Stimulated activated naive CD4-positive, alpha-beta T cell (primary cell): Measurements from ENCODE around the gene ANKH.
A peak's percentile ranks its signal among the peaks of the same experiment; 100 is the strongest.
"Not testable (repeated sequence)": the region's sequence is repeated elsewhere in the genome, so short reads cannot be mapped to it uniquely, and the experiment has no call there.

Experiments used
- DNase-seq, 6 experiments: peaks; one replicate each; lab custom pipeline; 2025; lab: John Stamatoyannopoulos, UW

ANKH gene

DNA sequence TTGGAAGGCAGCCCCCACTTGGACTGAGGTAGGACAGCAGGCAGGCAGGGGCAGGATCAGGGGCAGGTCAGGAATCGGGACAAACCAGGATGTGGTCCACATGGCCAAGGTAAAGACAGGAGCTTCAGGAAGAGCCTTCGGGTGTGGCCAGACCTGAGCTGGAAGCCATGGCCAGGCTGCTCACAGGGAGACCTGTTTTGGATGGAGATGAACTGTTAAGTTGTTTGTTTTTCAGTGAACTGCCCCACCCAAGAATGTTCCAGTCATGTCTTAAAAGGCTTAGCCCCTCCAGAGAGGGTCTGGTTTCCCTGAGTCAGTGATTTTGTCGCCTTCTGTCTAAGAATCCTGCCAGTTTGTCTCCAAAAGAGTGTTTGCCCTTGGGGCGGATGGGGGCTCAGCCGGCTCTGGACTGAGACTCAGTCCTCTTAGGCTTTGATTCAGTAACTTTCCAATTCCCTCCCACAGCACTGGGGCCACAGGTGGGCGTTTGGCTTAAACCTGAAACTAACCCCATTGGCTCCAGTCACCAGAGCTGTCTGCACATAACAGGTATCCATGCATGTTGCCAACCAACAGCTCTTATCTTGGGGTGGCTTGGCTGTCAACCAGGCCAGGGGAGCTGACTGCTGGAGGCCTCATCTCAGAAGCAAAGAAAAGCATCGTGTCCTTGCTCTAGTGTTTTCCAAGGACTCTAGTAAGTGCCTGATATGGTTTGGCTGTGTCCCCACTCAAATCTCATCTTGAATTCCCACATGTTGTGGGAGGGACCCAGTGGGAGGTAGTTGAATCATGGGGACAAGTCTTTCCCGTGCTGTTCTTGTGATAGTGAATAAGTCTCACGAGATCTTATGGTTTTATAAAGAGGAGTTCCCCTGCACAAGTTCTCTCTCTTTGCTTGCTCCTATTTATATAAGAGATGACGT is 11.3 kb upstream of the ANKH start:
- DNase-seq: no peak

DNA sequence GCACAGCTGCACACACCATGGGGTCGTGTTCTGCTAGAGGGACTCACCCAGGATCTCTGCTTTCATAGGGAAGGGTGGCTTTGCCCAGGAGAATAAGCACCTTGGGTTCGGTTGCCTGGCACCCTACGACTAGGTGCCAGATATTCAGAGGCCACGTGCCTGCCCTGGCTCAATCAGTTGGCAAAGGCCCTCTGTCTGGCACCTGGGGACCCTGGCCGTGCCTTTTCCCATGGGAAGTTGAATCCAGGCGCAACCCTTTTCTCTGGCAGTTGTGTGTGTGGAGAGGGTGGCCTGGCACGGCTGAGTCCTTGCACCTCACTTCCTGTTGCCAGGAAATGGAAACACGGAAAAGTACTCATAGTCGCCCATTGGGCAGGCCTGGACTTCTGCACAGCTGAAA is 10.2 kb upstream of the ANKH start:
- DNase-seq: no peak

DNA sequence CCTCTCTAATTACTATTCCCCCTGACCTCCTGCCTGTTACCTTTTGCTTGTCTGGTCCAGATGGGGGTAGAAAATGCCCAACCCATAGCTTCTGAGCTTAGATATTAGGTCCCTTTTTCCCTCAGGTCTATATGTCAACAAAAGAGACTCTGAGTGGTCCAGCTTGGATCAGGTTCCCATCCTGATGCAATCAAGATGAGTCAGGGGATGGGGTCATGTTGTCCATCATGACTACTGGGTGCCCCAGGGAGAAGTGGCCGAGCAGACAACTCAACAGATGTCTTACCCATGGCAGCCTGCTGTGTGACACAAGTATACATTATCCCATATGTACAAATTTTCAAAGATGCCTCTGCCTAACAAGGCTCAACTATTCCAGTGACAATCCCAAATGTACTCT is 9.1 kb upstream of the ANKH start:
- no peak for DNase-seq

DNA sequence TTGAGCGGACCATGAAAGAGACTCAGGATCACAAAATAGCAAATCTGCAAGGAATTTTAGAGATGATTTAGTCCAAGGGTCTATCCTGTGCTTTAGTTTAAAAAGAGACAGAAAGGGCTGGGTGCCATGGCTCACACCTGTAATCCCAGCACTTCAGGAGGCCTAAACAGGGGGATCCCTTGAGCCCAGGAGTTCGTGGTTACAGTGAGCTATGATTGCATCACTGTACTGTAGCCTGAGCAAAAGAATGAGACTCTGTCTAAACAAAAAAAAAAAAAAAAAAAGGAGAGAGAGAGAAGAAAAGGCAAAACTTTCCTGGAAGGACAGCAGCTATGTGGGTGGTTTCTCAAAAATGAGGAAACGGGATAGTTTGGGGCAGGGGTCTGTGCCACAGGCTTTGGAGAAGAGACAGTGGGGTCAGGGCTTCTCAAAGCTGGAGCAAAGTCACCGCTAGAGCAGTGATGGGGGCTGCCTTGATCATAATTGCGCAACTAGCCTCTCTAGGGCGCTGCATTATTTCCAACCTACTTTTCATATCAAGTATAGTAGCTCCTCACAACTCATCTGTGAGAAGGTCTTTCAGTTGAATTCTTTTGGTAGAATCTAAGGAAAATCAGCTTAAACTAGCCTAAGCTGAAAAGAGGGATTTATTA is 8.5 kb upstream of the ANKH start:
- no peak for DNase-seq

DNA sequence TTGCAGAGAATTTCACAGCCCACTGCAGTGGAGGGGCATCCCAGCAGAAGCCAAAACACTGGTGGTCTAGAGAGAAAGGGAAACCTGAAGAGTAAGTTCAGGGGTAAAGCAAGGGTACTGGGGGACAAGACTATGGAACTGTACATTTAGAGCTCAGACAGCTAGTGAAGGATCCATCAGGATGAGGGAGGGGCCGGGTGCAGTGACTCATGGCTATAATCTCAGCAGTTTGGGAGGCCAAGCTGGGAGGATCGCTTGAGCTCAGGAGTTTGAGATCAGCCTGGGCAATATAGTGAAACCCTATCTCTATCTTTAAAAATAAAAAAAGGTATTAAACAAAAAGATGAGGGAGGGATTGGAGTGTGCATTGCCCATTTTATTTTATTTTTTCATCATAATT is 7.8 kb upstream of the ANKH start:
- DNase-seq: no peak

DNA sequence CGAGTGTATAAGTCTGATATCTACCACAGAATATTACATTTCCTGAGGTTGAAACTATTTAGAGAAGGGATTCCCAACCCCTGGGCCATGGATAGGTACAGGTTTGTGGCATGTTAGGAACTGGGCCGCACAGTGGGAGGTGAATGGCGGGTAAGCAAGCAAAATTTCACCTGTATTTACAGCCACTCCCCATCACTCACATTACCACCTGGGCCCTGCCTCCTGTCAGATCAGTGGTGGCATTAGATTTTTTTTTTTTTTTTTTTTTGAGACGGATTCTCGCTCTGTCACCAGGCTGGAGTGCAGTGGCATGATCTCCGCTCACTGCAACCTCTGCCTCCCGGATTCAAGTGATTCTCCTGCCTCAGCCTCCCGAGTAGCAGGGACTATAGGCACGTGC is 6.6 kb upstream of the ANKH start:
- DNase-seq: not testable (repeated sequence)

DNA sequence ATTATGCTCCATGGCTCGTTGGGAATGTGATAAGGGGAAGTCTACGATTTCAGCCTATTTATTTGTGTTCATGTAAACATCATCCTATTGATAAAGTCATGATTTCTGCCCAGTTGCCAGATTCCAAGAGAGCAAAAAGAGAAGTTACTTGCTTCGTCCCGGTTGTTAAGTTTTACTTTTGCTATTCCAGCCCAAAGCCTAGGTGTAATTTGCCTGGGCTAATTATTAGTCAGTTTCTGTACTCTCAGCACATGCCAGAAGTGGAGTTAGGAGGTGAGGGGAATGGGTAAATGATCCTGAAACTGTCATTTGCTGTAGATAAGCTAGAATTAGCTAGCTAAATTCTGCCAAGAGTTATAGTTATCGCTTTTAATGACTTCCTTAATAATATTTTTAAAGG is 4.5 kb upstream of the ANKH start:
- no peak for DNase-seq

DNA sequence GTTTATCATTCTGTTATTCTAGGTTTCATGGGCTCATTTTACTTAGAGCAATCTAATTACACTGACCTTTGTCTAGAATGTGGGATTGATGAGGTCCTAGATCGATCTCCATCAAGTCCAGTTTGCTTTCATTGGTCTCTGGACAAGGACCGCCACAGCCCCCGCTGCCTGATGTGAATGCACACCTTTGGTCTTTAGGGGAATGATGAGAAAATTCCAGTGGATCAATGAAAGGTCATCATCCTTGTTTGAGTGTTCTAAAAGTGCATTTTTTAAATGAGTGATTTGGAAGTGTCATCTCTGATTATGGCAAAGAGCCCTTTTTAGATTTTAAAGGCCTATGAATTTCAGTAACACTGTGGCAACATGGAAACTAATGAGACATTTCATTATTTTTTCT is 2.2 kb upstream of the ANKH start:
- no peak for DNase-seq

DNA sequence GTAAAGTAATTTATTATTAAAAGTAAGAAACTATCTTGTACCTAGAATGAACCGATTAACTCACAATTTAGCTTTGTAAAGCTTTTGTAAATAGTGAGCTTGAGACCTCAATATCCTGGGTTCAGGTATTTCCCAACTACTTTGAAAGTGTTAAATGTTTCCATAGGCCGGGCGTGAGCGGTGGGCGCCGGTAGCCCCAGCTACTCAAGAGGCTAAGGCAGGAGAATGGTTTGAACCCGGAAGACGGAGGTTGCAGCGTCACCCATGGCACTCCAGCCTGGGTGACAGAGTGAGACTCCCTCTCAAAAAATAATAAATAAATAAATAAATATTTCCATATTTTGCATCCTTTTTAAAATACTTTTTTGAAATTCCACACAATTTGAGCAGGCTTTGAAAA is 1.5 kb upstream of the ANKH start:
- peak in 2 of 6 experiments; percentile 3 to 5 for DNase-seq

DNA sequence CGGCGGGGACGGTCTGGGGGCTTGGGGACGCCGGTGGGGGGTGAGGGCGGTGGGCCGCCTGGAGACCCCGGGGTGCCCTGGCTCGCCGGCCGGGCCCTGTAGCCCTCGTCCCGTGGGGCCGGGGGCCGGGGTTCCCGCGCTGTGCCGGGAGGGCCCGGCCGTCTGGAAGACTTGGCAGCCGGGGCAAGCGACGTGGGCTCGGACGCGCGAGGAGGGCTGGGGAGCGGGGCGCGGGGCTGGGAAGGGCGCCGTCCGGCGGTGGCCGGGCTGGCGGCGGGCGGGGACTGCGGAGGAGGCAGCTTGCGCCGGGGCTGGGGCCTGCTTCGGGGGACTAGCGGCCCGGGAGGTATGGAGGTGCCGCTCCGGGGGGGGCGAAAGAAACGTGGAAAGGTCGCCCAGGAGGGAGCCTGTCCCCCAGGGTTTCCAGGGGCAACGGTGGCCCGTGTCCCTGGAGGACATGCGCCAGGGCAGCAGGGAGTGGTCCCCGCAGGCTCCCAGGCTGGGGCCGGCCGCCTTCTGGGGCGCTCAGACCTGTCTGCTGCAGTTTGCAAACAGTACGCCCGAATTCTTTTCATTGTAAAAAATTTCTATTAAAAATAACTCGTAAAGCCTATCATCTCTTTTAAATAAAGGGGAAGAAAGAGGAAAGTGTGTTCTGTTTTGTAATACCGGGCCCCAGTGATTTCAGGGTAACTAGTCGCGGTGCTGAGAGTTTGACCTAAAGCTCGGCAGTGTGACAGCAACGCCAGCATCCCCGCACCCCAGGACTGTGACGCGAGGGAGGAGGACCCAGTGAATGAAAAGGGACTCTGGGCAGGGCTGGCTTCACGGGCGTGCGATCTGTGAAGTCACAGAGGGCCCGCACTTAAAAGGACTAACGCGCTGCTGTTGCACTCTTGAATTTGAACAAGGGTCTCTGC is 752 bp upstream of the ANKH start:
- DNase-seq: peak; percentile 30 to 67 (median 51)

DNA sequence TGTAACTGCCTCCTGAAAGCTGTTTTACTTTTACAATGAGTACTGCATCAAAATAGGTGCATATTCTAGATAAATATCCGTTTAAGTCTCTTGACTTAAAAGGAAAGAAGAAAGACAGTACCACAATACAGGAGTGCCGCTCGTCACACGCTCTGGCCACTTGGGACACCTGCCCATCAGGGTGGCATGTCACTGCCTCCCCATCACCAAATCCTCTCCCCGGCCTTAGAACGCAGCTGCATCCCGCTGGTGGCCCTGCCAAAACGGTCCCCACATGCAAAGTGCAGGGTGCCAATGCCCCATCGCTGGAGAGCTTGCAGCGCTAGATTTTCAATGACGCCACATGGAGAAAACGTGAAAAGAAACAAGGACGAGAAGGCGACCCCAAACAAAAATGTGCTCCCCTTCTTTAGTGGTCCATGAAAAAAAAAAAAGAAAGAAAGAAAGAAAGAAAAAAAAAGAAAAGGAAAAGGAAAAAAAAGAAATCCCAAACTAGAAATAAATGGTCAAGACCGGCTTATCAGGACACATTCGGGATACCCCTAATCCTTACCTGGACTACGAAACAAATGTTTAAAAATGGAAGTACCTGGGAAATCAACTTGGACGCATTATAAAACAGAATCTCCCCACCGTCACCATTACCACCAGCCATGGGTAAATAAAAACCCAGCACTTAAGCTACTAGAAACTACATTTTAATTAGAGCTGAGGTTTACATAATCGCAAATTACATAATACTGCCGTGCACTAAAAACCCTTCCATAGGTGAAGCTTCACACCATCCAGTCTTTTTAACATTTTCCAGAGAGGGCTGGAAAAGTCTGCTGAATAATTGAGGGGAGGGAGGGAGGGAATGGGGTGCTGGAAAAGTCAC is 1.0 kb downstream of the ANKH start:
- peak in 5 of 6 experiments; percentile 54 to 75 (median 58) for DNase-seq

DNA sequence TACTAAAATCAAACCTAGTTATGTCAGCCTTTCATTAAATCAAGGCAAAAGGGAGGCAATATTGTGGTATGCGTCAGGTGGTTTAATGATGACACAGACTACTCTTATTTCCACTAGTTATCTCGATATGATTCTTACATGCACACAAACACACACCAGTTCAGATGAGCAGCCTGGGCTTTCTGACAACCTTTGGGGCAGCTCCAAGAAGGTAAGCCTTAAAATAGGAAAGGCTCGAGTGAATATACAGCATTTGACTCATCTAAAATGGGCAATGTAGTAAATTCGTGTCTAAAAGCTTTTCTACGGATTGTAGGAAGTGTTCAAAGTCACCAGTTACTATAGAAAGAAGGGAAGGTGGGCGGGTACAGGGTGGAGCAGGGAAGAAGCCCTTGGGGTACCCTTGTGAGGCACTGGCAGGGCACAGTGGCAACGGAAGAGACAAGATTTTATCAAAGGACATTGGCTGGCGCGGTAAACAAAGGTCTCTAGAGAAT is 1.9 kb downstream of the ANKH start:
- DNase-seq: peak in 1 of 6 experiments; percentile 3

DNA sequence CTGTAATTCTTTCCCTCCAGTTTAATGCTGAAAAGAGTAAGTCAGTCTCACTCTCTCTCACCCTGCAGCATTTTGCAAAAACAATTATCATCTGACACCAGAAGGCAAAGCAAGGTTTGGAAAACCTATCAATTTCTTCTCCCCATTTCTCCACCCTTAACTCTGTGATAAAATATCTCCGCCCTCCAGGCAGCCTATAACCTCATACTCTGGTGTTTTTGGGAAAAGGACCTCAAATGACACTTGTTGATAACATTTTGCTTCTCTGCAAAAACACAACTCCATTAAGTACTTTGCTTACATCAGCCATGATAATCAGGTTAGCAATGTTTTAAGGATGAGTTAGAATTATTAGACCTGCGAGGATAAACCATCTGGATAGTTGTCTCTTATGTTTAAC is 2.3 kb downstream of the ANKH start:
- no peak for DNase-seq

DNA sequence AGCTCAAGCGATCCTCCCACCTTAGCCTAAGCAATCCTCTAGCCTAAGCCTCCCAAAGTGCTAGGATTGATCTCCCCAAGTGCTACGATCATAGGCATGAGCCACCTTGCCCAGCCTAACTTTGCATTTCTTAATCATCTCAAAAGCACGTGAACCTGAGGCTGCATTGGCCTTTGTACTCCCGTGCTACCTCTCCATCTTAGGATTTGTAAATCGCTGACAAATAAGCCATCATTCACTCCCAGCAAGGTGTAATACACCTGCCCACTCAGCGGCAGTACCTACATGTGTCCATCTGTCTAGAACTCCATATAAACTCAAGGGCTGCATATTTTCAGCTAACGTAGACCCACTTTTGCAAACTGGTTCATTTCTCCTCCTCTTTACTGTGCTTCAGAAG is 2.8 kb downstream of the ANKH start:
- no peak for DNase-seq

DNA sequence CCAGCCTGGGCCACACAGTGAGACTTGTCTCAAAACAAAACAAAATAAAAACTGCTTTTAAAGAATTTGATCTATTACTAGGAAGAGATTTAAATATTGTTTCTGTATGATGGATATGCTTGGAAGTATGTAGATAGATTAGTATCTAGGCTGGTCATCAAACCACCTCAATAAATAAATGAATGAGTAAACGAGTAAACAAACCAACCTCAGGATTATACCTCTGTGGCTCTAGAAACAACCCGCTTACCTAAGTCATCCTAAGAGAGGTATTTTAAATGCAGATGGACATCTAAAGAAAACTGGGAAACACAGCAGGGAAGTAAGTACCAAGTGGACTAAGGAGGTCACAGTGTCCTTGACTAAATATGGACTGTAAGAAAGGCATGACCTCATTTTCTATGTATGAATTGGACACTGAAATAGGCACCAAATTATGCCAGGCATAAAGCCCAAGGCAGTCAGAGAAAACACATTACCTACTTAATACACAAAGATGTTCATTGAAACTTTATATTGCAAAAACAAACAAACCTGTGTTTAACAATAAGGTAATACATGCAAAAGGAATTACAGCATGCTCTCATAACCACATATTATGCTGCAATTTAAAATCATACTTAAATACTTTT is 7.3 kb downstream of the ANKH start:
- no peak for DNase-seq

DNA sequence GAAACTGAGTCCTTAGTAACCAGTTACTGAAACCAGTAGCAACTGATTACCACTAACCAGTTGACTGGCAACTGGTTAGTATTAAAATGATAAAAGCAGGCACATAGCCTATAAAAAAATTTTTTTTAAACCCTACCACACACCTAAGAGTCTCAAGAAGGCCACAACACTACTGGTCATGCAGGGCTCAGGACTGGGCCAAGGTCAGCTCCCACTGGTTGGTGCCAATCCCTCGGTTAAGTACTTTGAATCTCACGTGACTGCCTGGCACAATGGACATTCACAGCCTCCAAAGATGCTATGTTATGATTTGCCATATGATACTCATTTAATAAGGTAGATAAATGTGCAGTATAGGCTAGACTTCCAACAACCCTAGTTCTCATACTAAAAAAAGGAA is 8.5 kb downstream of the ANKH start:
- no peak for DNase-seq

DNA sequence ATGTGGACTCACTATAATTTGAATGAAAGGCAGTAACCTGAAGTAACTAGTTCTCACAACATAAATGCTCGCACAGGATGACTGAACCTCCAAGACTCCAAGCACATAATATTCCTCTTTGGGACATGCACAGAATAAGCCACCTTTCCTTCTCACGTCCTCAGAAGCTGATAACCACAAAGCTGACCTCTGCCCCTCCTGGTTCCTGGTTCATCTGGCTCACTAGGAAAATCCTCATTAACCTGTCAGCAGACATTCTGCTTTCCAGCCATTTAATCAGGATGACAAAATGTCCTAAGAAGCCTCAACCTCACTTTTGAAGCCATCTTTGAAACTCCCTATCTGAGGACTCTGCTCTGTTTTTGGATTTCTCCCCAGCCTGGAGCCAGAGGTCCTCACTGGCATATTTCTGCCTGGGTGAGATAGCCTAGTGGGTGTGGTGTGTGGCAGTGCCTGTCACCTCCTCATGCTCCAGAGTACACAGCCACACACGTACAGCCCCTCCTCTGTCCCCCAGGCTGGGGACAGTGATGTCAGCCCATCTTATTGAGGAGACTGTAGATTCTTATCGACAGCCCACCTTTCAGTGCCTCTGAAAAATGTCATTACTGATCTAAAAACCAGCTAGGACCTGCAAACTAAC is 10.3 kb downstream of the ANKH start:
- DNase-seq: no peak

DNA sequence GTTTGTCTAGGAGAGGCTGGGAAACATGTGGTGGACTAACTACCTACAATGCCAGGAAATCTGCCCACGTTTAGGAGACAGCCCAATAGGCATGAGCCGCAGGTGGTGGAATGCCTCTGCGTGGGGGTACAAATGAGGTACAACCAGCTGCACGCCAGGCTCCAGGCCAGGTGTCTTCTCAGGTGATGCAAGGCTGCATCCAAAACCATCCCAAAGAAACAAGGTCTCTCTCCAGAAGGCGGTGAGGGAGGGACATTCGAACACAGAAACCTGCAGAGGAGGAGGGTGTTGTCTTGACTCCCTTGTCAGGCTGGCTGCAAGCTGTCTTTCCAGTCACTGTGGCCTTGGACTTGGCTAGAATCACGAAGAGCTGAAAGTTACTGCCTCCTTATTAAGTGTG is 11.6 kb downstream of the ANKH start:
- no peak for DNase-seq

DNA sequence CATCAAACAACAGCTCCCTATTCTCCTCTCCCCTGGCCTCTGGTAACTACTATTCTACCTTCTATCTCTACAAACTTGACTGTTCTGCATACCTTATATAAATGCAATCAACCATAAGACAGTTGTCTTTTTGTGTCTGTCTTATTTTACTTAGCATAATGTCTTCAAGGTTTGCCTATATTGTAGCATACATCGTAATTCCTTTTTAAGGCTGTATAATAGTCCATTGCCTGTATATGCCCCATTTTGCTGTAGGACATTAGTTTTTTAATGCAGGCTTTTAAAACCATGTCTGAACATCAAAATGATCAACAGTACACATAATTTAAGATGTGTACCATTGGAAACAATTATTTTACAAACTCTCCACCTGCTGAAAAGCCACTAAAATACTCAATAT is 12.4 kb downstream of the ANKH start:
- DNase-seq: no peak

DNA sequence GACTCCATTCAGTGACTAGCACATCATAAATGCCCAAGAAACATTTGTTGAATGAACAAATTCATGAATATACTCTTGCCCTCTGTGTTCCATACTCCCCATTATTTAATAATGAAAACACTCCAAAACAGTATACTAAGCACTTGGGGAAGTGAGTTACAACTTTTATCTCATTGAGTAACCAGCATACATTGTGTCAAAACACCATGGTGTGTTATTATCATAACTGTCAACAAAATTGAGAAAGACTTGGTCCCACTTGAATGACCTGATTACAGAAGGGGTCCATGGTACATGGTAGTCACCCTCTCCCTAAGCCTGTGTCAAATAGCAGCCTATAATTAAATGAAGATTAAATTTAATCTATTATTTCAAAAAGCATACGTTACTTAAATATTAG is 16.2 kb downstream of the ANKH start:
- DNase-seq: no peak
